Measurements from ENCODE around the gene IGFBP4. TPM values are rescaled to one million over a fixed set of nuclear protein-coding genes. Genes with fewer than 3 reads are reported as not detected.

Gene IGFBP4
- total RNA-seq, 2 donors from 2014 or later: 132 to 154 TPM

- WGBS: 39% methylated on average over 7 of the region's 7 CpGs
- no peaks in the 10 kb centered on the region for H3K36me3 ChIP-seq
- H3K9me3 ChIP-seq: no peaks in the 10 kb centered on the region
- peaks cover 7% of the 10 kb centered on the region for H3K4me1 ChIP-seq (replicated peaks)
- H3K27ac ChIP-seq: peak overlapping the region; percentile 77 to 78
- intact Hi-C loops (cut with DNase I): no loop called here
- no peak for TF ChIP-seq POLR2A (IDR thresholded peaks at IDR 0.05)
- peak; percentile 46 for TF ChIP-seq POLR2AphosphoS5 (IDR thresholded peaks at IDR 0.05)
- no peak overlapping the region for H3K4me3 ChIP-seq
- no peaks in the 10 kb centered on the region for H3K27me3 ChIP-seq (replicated peaks; ENCODE audit: insufficient read depth)
- DNase-seq (ENCODE audit: low spot score): peak; percentile 76
Observed at GRCh38 chr17:40491486-40491885, 48.2 kb downstream of the IGFBP4 start.

GRCh38 chr17:40493697-40494096, 50.4 kb downstream of the IGFBP4 start:
- H3K27ac ChIP-seq: peak overlapping the region; percentile 77 to 78
- H3K36me3 ChIP-seq: no peaks in the 10 kb centered on the region
- peaks cover 7% of the 10 kb centered on the region for H3K4me1 ChIP-seq (replicated peaks)
- intact Hi-C loops (cut with DNase I): no loop called here
- peak; percentile 80 for DNase-seq (ENCODE audit: low spot score)
- H3K9me3 ChIP-seq: no peaks in the 10 kb centered on the region
- WGBS: 19% methylated on average over 4 of the region's 4 CpGs
- H3K4me3 ChIP-seq: no peak overlapping the region
- TF ChIP-seq, protein P1, sequence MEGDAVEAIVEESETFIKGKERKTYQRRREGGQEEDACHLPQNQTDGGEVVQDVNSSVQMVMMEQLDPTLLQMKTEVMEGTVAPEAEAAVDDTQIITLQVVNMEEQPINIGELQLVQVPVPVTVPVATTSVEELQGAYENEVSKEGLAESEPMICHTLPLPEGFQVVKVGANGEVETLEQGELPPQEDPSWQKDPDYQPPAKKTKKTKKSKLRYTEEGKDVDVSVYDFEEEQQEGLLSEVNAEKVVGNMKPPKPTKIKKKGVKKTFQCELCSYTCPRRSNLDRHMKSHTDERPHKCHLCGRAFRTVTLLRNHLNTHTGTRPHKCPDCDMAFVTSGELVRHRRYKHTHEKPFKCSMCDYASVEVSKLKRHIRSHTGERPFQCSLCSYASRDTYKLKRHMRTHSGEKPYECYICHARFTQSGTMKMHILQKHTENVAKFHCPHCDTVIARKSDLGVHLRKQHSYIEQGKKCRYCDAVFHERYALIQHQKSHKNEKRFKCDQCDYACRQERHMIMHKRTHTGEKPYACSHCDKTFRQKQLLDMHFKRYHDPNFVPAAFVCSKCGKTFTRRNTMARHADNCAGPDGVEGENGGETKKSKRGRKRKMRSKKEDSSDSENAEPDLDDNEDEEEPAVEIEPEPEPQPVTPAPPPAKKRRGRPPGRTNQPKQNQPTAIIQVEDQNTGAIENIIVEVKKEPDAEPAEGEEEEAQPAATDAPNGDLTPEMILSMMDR (IDR thresholded peaks at IDR 0.05): no peak
- TF ChIP-seq POLR2A (IDR thresholded peaks at IDR 0.05) (no peak), POLR2AphosphoS5 (IDR thresholded peaks at IDR 0.05) (peak; percentile 81)
- H3K27me3 ChIP-seq (replicated peaks; ENCODE audit: insufficient read depth): no peaks in the 10 kb centered on the region

GRCh38 chr17:40495140-40495539, 51.9 kb downstream of the IGFBP4 start:
- Histone ChIP-seq H3K4me1 (replicated peaks) (peaks cover 7% of the 10 kb centered on the region), H3K27me3 (replicated peaks; ENCODE audit: insufficient read depth) (no peaks in the 10 kb centered on the region), H3K4me3 (no peak overlapping the region), H3K9me3 (no peaks in the 10 kb centered on the region), H3K27ac (peak overlapping the region; percentile 33 to 36), H3K36me3 (no peaks in the 10 kb centered on the region)
- TF ChIP-seq POLR2A (IDR thresholded peaks at IDR 0.05): no peak
- TF ChIP-seq POLR2AphosphoS5 (IDR thresholded peaks at IDR 0.05): no peak
- TF ChIP-seq, protein P1 (IDR thresholded peaks at IDR 0.05): no peak
- intact Hi-C loops (cut with DNase I): no loop called here
- no peak for DNase-seq (ENCODE audit: low spot score)
- 62% methylated on average over 5 of the region's 5 CpGs for WGBS

DNA sequence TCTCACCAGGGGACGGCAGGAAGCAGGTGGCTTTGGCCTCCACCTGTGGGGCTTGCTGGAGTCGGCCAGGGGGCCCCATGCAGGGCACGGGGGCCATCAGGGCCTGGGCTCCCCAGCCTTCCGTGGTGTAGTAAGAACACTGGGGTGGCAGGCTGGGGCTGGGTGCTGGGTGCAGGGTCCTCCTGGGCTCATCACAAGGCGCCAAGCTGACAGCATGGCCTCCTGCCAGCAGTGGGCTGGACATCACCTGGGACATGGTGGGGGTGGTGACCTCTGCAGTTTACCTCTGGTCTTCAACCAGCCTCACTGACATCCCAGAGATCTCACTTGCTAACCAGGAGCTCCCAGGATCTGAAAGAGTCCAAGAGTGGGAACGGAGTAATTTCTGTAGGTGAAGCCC, 52.9 kb downstream of the IGFBP4 start:
- H3K27me3 ChIP-seq (replicated peaks; ENCODE audit: insufficient read depth): no peaks in the 10 kb centered on the region
- H3K9me3 ChIP-seq: no peaks in the 10 kb centered on the region
- TF ChIP-seq POLR2A (IDR thresholded peaks at IDR 0.05): no peak
- no peak for TF ChIP-seq POLR2AphosphoS5 (IDR thresholded peaks at IDR 0.05)
- TF ChIP-seq, protein P1 (IDR thresholded peaks at IDR 0.05): no peak
- peak overlapping the region; percentile 33 to 36 for H3K27ac ChIP-seq
- WGBS: 80% methylated on average over 5 of the region's 6 CpGs
- H3K4me1 ChIP-seq (replicated peaks): no peaks in the 10 kb centered on the region
- intact Hi-C loops (cut with DNase I): no loop called here
- no peaks in the 10 kb centered on the region for H3K36me3 ChIP-seq
- no peak overlapping the region for H3K4me3 ChIP-seq
- no peak for DNase-seq (ENCODE audit: low spot score)

DNA sequence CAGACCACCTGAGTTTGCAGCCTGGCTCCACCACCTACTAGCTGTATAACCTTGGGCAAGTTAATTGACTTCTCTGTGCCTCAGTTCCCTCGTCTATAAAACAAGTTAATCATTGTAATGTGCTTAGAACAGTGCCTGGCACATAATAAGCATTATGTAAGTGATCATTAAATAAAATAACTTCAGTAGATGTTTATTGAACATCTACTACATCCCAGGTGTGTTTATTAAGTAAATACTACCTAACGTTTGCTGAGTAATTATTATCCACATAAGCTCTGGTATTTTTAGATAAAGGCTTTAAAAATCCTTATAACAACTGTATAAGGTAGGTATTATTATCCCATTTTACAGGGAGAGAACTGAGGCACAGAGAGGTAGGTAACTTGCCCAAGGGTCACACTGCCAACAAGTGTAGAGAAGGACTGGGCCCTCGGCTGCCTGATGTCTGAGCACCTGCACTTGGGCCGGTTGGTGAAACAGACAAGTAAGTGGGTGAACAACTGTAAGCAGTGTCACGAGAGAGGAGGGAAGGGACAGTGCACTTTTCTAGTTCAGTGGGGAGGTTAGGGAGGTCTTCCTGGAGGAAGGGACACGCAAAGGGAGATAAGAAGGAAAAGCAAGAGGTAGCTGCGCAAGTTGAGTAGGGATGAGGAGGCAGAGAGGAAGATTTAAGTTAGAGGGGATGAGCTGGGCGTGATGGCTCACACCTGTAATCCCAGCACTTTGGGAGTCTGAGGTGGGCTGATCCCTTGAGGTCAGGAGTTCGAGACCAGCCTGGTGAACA, 53.6 kb downstream of the IGFBP4 start:
- WGBS: 76% methylated on average over 8 of the region's 9 CpGs
- Histone ChIP-seq H3K9me3 (no peaks in the 10 kb centered on the region), H3K36me3 (no peaks in the 10 kb centered on the region), H3K4me1 (replicated peaks) (no peaks in the 10 kb centered on the region), H3K27me3 (replicated peaks; ENCODE audit: insufficient read depth) (no peaks in the 10 kb centered on the region), H3K27ac (peak overlapping the region; percentile 33 to 88), H3K4me3 (no peak overlapping the region)
- TF ChIP-seq POLR2A (IDR thresholded peaks at IDR 0.05): no peak
- no peak for TF ChIP-seq POLR2AphosphoS5 (IDR thresholded peaks at IDR 0.05)
- TF ChIP-seq, protein P1 (IDR thresholded peaks at IDR 0.05): no peak
- DNase-seq (ENCODE audit: low spot score): no peak
- intact Hi-C loops (cut with DNase I): no loop called here
